DMS153 (cell line): ENCODE measurements around the gene PRRT2.

Experiments used
- DNase-seq: peaks from one replicate; lab custom pipeline; 2025; lab: John Stamatoyannopoulos, UW

The PRRT2 gene

GRCh38 chr16:29862884-29863668, 51.1 kb downstream of the PRRT2 start, which contains the start of gene CDIPT:
Gene CDIPT (minus strand): TSS chr16:29863226. CDS start chr16:29862857, 369 bp downstream.
- DNase-seq: peak; percentile 92

- DNase-seq: no peak
Measured at GRCh38 chr16:29863669-29863984, 51.6 kb downstream of the PRRT2 start.

- no peak for DNase-seq
Measured at GRCh38 chr16:29864205-29864604, 52.2 kb downstream of the PRRT2 start.
